ENCODE results near the gene NKG7. TPM values are rescaled to one million over a fixed set of nuclear protein-coding genes. Genes with fewer than 3 reads are reported as not detected.

The NKG7 gene
- polyA plus RNA-seq, 4 donors, result 0.90 to 2.7 (median 2.0) TPM

Other genes starting within 250 kb of the NKG7 start
- 1 to 10 TPM in 3 of 4 donors, under 1 TPM in 1; 0.95 to 2.1 (median 1.5) TPM for gene SIGLEC9, start 247.7 kb downstream of the NKG7 start, polyA plus RNA-seq (ENCODE audit: insufficient read length in 4 of 4)
- gene SIGLEC7, start 230.4 kb downstream of the NKG7 start, polyA plus RNA-seq (ENCODE audit: insufficient read length in 4 of 4), result 1 to 10 TPM in 1 of 4 donors, under 1 TPM in 3; 0.52 to 1.1 (median 0.70) TPM
- 1 to 10 TPM; 1.4 to 2.6 (median 1.6) TPM for gene CD33, start 147.6 kb downstream of the NKG7 start, polyA plus RNA-seq (ENCODE audit: insufficient read length in 4 of 4)
- not detected for gene SIGLECL1, start 121.6 kb downstream of the NKG7 start, polyA plus RNA-seq (ENCODE audit: insufficient read length in 4 of 4)
- gene IGLON5, start 61.0 kb downstream of the NKG7 start, polyA plus RNA-seq (ENCODE audit: insufficient read length in 4 of 4), result 1 to 10 TPM; 2.9 to 4.5 (median 4.2) TPM
- gene VSIG10L, start 30.5 kb downstream of the NKG7 start, polyA plus RNA-seq (ENCODE audit: insufficient read length in 4 of 4), result 1 to 10 TPM; 4.2 to 5.6 (median 4.6) TPM
- gene ETFB, start 6.3 kb downstream of the NKG7 start, polyA plus RNA-seq (ENCODE audit: insufficient read length in 4 of 4), result 100 to 1,000 TPM; 130 to 152 (median 143) TPM
- gene CLDND2, start 3.7 kb downstream of the NKG7 start, polyA plus RNA-seq (ENCODE audit: insufficient read length in 4 of 4), result 1 to 10 TPM in 3 of 4 donors, under 1 TPM in 1; 0.99 to 2.9 (median 2.1) TPM
- under 1 TPM; 0.25 to 0.40 (median 0.32) TPM for gene LIM2, start 15.3 kb upstream of the NKG7 start, polyA plus RNA-seq (ENCODE audit: insufficient read length in 4 of 4)
- gene C19orf84, start 17.9 kb upstream of the NKG7 start, polyA plus RNA-seq (ENCODE audit: insufficient read length in 4 of 4), result under 1 TPM in 3 of 4 donors, not detected in 1; 0.10 to 0.22 (median 0.16) TPM
- 1 to 10 TPM in 2 of 4 donors, under 1 TPM in 2; 0.76 to 2.1 (median 1.2) TPM for gene SIGLEC10, start 45.0 kb upstream of the NKG7 start, polyA plus RNA-seq (ENCODE audit: insufficient read length in 4 of 4)
- gene SIGLEC8, start 85.8 kb upstream of the NKG7 start, polyA plus RNA-seq (ENCODE audit: insufficient read length in 4 of 4), result under 1 TPM in 2 of 4 donors, not detected in 2; 0.04 to 0.07 TPM
- gene CEACAM18, start 105.9 kb upstream of the NKG7 start, polyA plus RNA-seq (ENCODE audit: insufficient read length in 4 of 4), result not detected
- gene SIGLEC12, start 129.1 kb upstream of the NKG7 start, polyA plus RNA-seq (ENCODE audit: insufficient read length in 4 of 4), result under 1 TPM in 3 of 4 donors, not detected in 1; 0.07 to 0.40 (median 0.08) TPM
- gene SIGLEC6, start 159.0 kb upstream of the NKG7 start, polyA plus RNA-seq (ENCODE audit: insufficient read length in 4 of 4), result under 1 TPM; 0.10 to 0.52 (median 0.18) TPM
- gene ZNF175, start 198.6 kb upstream of the NKG7 start, polyA plus RNA-seq (ENCODE audit: insufficient read length in 4 of 4), result 10 to 100 TPM; 16.8 to 17.7 (median 17.2) TPM

Measured in left renal cortex interstitium (tissue), 4 donors.